ENCODE measurements around the gene TMTC2.

TMTC2 gene

GRCh38 chr12:82694276-82694675, 7.6 kb downstream of the TMTC2 start:
- Mint-ChIP-seq H3K27ac (no peak overlapping the region), H3K36me3 (peaks cover 3% of the 10 kb centered on the region), H3K27me3 (peaks cover 2% of the 10 kb centered on the region), H3K9me3 (ENCODE audit: low read depth) (no peaks in the 10 kb centered on the region), H3K4me1 (ENCODE audit: low read depth) (no peaks in the 10 kb centered on the region), H3K4me3 (no peak overlapping the region)

GRCh38 chr12:82694970-82695369, 8.3 kb downstream of the TMTC2 start:
- Mint-ChIP-seq H3K4me1 (ENCODE audit: low read depth) (no peaks in the 10 kb centered on the region), H3K9me3 (ENCODE audit: low read depth) (no peaks in the 10 kb centered on the region), H3K4me3 (no peak overlapping the region), H3K27ac (no peak overlapping the region), H3K27me3 (no peaks in the 10 kb centered on the region), H3K36me3 (peaks cover 2% of the 10 kb centered on the region)

- no peaks in the 10 kb centered on the region for H3K4me1 Mint-ChIP-seq (ENCODE audit: low read depth)
- H3K36me3 Mint-ChIP-seq = no peaks in the 10 kb centered on the region
- H3K9me3 Mint-ChIP-seq (ENCODE audit: low read depth) = no peaks in the 10 kb centered on the region
- no peak overlapping the region for H3K27ac Mint-ChIP-seq
- H3K27me3 Mint-ChIP-seq = no peaks in the 10 kb centered on the region
- H3K4me3 Mint-ChIP-seq = no peak overlapping the region
Observed at GRCh38 chr12:82695531-82695930, 8.8 kb downstream of the TMTC2 start.

DNA sequence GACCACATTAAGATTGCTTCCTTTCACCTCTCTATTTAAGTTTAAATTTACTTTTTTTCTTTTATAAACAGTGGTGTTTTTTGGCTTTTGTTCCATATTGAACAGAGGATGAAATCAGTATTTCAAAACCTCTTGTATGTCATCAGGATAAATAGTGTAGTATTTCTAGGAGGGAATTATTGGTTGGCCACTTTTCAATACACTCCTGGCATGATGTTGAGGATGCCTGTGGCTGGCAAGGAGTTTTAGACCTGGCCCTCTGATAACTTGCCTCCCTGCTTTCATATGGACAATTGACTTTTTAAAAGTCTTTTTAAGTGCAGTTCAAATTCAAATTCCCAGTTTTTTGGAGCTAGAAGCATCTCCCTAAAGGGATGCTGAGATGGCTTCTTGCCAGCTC, 9.8 kb downstream of the TMTC2 start:
- no peaks in the 10 kb centered on the region for H3K9me3 Mint-ChIP-seq (ENCODE audit: low read depth)
- no peak overlapping the region for H3K4me3 Mint-ChIP-seq
- H3K36me3 Mint-ChIP-seq = no peaks in the 10 kb centered on the region
- no peak overlapping the region for H3K27ac Mint-ChIP-seq
- H3K4me1 Mint-ChIP-seq (ENCODE audit: low read depth) = no peaks in the 10 kb centered on the region
- H3K27me3 Mint-ChIP-seq = no peaks in the 10 kb centered on the region

- no peak overlapping the region for H3K4me3 Mint-ChIP-seq
- H3K27me3 Mint-ChIP-seq = no peaks in the 10 kb centered on the region
- no peaks in the 10 kb centered on the region for H3K9me3 Mint-ChIP-seq (ENCODE audit: low read depth)
- no peak overlapping the region for H3K27ac Mint-ChIP-seq
- H3K36me3 Mint-ChIP-seq = peaks cover 3% of the 10 kb centered on the region
- H3K4me1 Mint-ChIP-seq (ENCODE audit: low read depth) = no peaks in the 10 kb centered on the region
Observed at GRCh38 chr12:82698708-82699564, 12.2 kb downstream of the TMTC2 start.

- Mint-ChIP-seq H3K27me3 (no peaks in the 10 kb centered on the region), H3K9me3 (ENCODE audit: low read depth) (no peaks in the 10 kb centered on the region), H3K27ac (no peak overlapping the region), H3K4me3 (no peak overlapping the region), H3K4me1 (ENCODE audit: low read depth) (no peaks in the 10 kb centered on the region), H3K36me3 (peaks cover 5% of the 10 kb centered on the region)
Observed at GRCh38 chr12:82705774-82706173, 19.1 kb downstream of the TMTC2 start.

DNA sequence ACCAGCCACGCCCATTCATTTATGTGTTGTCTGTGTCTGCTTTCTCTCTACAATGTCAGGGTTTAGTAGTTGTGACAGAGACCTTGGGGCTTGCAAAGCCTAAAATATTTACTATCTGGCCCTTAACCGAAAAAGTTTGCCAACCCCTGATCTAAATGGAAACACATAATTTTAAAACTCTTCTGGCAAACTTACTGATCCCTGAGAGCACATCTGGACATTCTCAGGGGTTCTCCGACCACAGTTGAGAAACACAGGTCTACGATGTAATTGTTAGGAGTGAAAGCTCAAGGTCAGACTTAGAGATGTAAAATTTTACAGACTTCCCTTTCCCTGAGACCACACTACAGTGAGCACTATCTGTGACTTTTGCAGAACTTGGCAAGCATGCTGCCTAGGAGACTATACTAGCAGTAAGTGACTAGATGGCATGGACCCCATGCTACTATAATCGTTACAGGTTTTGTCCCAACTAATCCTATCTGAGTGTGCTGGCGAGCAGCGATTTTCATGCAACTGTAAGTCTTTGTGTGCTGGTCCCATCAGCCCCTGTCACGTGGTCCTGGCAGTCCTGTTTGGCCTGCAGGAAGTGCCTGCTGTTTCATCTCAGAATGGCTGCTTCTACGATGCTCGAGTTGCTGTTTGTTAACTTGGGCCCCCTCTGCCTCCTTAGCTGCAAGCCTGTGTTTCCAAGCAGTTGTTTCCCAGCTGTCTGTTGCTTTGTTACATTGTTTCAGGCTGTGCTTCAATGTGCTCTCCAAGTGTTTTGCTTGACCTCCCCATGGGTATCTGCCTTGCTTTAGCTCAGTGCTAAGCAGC, 21.6 kb downstream of the TMTC2 start:
- H3K4me1 Mint-ChIP-seq (ENCODE audit: low read depth) = no peaks in the 10 kb centered on the region
- peaks cover 3% of the 10 kb centered on the region for H3K36me3 Mint-ChIP-seq
- H3K27me3 Mint-ChIP-seq = no peaks in the 10 kb centered on the region
- H3K27ac Mint-ChIP-seq = no peak overlapping the region
- H3K4me3 Mint-ChIP-seq = no peak overlapping the region
- no peaks in the 10 kb centered on the region for H3K9me3 Mint-ChIP-seq (ENCODE audit: low read depth)

- H3K9me3 Mint-ChIP-seq (ENCODE audit: low read depth) = no peaks in the 10 kb centered on the region
- no peak overlapping the region for H3K4me3 Mint-ChIP-seq
- H3K36me3 Mint-ChIP-seq = peaks cover under 1% of the 10 kb centered on the region
Observed at GRCh38 chr12:82709794-82710355, 23.2 kb downstream of the TMTC2 start.

GRCh38 chr12:82710741-82711140, 24.0 kb downstream of the TMTC2 start:
- H3K4me3 Mint-ChIP-seq = no peak overlapping the region
- H3K9me3 Mint-ChIP-seq (ENCODE audit: low read depth) = no peaks in the 10 kb centered on the region
- H3K36me3 Mint-ChIP-seq = no peaks in the 10 kb centered on the region
- no peak overlapping the region for H3K27ac Mint-ChIP-seq
- no peaks in the 10 kb centered on the region for H3K4me1 Mint-ChIP-seq (ENCODE audit: low read depth)
- no peaks in the 10 kb centered on the region for H3K27me3 Mint-ChIP-seq

More at GRCh38 chr12:82709794-82710355, 23.2 kb downstream of the TMTC2 start:
- Mint-ChIP-seq H3K4me1 (ENCODE audit: low read depth) (no peaks in the 10 kb centered on the region), H3K27ac (no peak overlapping the region), H3K27me3 (no peaks in the 10 kb centered on the region)

GRCh38 chr12:82714427-82714826, 27.7 kb downstream of the TMTC2 start:
- Mint-ChIP-seq H3K36me3 (no peaks in the 10 kb centered on the region), H3K9me3 (ENCODE audit: low read depth) (no peaks in the 10 kb centered on the region), H3K27ac (no peak overlapping the region), H3K4me1 (ENCODE audit: low read depth) (no peaks in the 10 kb centered on the region), H3K27me3 (no peaks in the 10 kb centered on the region), H3K4me3 (no peak overlapping the region)

GRCh38 chr12:82721726-82722125, 35.0 kb downstream of the TMTC2 start:
- Mint-ChIP-seq H3K36me3 (peaks cover 3% of the 10 kb centered on the region), H3K27ac (no peak overlapping the region), H3K4me3 (no peak overlapping the region), H3K4me1 (ENCODE audit: low read depth) (peaks cover 3% of the 10 kb centered on the region), H3K9me3 (ENCODE audit: low read depth) (no peaks in the 10 kb centered on the region), H3K27me3 (no peaks in the 10 kb centered on the region)

DNA sequence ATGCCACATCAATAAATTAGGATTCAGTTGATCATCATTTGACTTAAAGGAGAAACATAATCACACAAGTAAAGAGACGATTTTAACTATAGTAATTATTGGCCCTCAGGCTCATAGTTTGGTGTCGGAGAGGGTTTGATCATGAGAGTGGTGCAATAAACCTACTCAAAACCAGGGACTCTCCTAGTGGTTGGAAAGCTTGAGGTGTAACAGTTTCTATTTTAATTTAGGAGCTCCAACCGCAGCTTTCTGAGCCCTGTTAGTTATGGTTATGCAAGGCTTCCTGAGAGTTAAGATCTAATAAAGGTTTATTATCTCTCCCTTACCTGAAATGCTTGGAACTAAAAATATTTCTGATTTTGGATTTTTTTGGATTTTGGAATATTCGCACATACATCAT, 36.4 kb downstream of the TMTC2 start:
- Mint-ChIP-seq H3K36me3 (peaks cover 3% of the 10 kb centered on the region), H3K4me1 (ENCODE audit: low read depth) (peaks cover 3% of the 10 kb centered on the region), H3K27me3 (no peaks in the 10 kb centered on the region), H3K27ac (no peak overlapping the region), H3K4me3 (no peak overlapping the region), H3K9me3 (ENCODE audit: low read depth) (no peaks in the 10 kb centered on the region)

GRCh38 chr12:82723891-82724290, 37.2 kb downstream of the TMTC2 start:
- Mint-ChIP-seq H3K9me3 (ENCODE audit: low read depth) (no peaks in the 10 kb centered on the region), H3K36me3 (peaks cover 3% of the 10 kb centered on the region), H3K27ac (no peak overlapping the region), H3K4me1 (ENCODE audit: low read depth) (peaks cover 3% of the 10 kb centered on the region), H3K4me3 (no peak overlapping the region), H3K27me3 (no peaks in the 10 kb centered on the region)

GRCh38 chr12:82725741-82726140, 39.0 kb downstream of the TMTC2 start:
- Mint-ChIP-seq H3K36me3 (peaks cover 5% of the 10 kb centered on the region), H3K4me3 (no peak overlapping the region), H3K4me1 (ENCODE audit: low read depth) (peaks cover 3% of the 10 kb centered on the region), H3K27ac (no peak overlapping the region), H3K27me3 (no peaks in the 10 kb centered on the region), H3K9me3 (ENCODE audit: low read depth) (no peaks in the 10 kb centered on the region)

- Mint-ChIP-seq H3K9me3 (ENCODE audit: low read depth) (no peaks in the 10 kb centered on the region), H3K36me3 (peaks cover 2% of the 10 kb centered on the region), H3K4me1 (ENCODE audit: low read depth) (peaks cover under 1% of the 10 kb centered on the region), H3K27me3 (no peaks in the 10 kb centered on the region), H3K4me3 (no peak overlapping the region), H3K27ac (no peak overlapping the region)
Observed at GRCh38 chr12:82727886-82728285, 41.2 kb downstream of the TMTC2 start.

All from activated naive CD8-positive, alpha-beta T cell (primary cell).